T-helper 2 cell (primary cell): Measurements from ENCODE around the gene HMGN1.

Source experiments
- DNase-seq, 5 experiments: peaks; one replicate each; pipeline versions ENCODE4 v3.0.0 to v3.0.0-alpha.2; 2012 to 2022

HMGN1 gene

DNA sequence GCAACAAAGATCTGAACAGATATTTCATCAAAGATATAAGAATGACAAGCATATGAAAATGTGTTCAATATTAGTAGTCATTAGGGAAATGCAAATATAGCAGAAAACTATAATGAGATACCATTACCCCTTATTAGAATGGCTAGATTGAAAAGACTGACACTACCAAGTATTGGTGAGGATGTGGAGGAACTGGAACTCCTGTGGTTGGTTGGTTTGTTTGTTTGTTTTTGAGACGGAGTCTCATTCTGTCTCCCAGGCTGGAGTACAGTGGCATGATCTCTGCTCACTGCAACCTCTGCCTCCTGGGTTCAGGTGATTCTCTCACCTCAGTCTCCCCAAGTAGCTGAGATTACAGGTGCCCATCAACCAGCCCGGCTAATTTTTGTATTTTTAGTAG, 18.9 kb upstream of the HMGN1 start:
- no peak for DNase-seq

DNA sequence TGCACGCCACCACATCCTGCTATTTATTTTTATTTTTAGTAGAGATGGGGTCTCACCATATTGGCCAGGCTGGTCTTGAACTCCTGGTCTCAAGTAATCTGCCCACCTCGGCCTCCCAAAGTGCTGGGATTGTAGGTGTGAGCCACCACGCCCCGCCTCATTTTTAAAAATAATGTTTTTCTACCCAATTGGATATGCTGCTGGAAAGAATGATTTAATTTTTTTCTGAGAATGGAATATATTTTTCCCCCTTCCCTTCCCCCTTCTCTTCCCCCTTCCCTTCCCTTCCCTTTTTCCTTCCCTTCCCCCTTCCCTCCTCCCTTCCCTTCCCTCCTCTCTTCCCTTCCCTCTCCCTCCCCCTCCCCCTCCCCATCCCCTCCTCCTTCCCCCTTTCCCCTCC, 17.7 kb upstream of the HMGN1 start:
- no peak for DNase-seq

DNA sequence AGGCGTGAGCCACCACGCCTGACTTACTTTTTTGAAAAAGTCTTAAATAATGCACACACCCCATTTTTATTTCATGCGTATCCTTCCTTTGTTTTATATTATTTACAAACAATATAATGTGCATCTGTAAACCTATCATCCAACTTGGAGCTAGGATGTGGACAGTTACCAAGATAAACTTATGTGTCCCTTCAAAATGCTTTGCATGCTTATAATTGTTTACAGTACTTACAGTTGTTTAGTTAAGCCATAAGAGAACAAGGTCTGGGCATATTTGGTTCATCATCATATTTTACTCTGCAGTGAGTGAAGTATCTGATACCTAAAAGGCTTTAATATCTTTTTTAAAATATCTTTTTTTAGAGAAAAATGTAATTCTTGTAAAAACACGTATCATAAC, 16.1 kb upstream of the HMGN1 start:
- no peak for DNase-seq

DNA sequence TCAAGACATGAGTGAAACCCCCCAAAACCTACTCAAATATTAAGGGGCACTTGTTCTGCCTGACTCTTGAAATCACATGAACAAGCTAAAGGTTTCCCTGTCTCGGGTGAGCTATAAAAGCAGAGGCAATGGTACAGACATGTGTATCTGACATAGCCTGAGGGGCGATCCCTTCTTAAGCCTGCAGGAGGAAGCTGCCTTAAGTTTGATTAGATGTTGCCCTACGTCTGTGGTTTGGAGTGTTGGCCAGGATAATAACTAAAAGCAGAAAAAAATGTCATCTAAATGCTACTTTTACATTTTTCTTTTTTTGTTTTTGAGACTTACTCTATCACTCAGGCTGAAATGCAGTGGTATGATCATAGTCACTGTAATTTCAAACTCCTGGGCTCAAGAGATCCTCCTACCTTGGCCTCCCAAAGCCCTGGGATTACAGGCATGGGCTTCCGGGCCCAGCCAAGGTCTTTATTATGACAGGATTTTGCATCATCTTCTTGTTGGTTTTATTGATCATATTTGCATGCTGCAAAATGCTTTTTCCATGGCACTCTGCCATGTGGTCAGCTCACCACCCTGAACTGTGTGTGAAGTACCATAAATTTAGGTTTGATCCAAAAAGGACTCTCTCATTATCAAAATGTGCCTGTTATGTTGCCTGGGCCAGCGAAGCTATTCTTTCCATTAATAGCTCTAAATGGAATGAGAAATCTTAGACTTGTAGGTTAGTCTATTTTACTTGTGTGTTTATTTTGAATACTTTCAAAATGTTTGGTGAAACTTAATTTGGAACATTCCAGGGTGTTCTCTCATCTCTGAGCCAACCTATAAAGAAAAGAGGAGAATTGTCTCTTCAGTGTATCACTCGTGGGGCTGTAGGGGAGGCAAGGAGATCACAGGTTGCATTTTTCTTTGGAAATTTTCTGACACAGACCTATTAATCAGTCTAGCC, 15.0 kb upstream of the HMGN1 start:
- no peak for DNase-seq

DNA sequence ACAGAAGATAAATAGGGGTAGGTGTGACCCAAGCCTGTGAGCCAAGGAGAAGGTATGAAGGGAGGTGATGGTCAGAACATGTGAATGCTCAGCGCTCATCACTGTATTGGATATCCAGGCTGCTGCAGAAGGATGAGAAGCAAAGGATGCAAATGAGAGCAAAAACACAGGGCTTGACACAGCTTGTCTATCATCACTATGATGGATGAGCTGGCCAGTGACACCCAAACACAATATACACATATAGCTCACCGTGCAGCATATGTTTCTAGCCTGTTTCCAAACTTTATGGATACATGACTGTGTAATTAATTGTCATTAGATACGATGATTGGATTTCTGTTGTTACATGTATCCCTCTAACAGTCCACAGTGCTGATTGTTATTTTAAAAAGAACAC, 13.8 kb upstream of the HMGN1 start:
- DNase-seq = no peak

DNA sequence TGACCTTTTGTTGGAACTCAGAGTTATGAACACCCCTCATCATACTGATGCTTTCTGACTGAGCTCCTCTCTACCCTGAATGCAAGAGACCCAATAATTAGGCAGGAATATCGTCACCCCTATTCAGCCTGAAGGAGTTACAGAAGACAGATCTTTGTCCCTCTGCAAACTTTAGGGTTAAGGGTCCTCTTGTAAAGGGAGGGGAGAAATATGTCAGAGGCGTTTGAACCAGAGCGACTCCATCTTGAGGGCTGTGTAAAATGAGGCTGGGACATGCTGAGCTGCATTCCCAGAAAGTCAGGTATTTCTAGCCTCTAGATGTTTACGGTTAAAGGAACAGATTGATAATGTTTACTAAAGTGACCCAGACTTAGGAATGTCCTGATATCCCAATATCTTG, 10.5 kb upstream of the HMGN1 start:
- DNase-seq = no peak

DNA sequence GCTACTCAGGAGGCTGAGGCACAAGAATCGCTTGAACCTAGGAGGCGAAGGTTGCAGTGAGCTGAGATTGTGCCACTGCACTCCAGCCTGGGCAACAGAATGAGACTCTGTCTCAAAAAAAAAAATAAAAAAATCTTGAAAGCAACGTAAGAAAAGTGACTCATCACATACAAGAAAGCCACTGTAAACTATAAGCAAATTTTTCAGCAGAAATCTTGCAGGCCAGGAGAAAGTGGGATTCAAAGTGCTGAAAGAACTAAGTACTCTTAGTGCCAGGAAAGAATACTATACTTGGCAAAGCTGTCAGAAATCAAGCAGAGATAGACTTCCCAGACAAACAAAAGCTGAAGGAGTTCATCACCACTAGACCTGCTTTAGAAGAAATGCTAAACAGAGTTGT, 4.4 kb upstream of the HMGN1 start:
- no peak for DNase-seq

DNA sequence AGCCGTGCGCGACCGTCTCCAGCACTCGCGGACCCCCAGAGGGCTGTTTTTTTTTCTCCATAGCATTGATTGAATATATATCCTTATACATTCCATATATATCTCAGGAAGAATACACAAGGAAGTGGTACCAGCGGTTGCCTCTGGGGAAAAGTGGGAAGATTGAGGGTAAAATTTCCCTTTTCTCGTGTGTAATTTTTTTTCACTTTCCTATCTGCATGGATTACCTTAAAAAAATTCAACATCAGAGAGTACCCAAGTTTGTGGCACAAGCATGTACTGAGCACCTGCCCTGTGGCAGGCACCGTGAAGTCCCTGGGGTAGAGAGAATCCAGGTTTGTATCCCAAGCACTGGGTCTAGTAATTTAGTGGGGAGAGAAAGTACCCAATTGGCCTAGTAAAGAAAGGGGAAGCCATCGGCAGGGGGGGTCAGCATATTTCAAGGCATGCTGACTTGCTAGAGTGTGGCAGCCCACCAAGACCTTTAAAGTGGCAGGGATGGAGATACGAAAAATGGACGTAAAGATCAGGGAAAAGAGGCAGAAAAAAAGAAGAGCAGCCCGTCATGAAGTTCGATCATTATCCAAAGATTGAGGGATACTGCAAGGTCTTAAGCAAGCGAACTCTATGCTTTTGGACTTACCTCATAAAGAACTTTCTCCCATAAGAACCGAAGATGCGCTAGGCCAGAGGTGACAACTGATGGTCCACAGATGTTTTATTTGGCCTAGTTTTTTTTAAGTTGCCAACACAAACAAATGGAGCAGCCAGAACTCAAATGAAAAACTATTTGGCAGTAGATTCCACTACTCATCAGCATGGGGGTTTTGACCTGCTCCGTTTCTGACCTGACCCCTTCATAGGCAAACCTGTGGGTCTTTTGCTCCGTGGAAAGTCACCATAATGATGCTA, 1.5 kb upstream of the HMGN1 start:
- no peak for DNase-seq

DNA sequence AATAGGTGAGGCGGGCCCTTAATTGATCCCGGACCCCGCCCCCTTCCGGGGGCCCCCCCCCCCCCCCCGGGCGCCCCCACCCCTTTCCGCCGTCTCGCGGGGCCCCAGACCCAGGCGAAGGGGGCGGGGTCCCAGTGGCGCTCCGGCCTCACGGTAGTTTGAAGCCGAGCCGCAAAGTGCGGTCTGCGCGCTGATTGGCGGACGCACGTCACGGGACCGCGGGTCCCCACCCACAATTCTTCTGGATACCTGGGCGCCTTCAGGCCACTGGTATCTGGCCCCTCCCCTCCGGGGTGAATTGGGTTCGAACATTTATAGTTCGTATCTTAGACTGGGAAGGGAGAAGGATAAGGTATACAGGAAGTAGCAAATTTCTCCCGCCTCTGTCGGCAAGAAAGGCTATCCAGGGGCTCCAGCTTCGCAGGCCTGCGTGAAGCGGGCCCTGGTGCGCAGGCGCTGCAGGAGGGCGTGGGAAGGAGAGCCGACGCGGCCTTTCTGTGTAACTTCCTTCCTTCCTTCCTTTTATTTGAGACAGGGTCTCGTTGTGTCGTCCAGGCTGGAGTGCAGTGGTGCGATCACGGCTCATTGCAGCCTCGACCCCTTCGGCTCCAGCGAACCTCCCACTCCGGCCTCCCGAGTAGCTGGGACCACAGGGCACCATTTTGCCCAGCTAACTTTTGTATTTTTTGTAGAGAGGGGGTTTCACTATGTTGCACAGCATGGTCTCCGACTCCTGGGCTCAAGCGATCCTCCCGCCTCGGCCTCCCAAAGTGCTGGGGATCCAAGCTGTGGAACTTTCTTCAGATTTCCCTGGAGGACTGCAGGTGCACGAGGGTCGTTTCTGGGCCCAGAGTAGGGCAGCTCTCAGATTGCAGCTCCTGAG, 564 bp upstream of the HMGN1 start:
- peak; percentile 92 to 98 (median 95) for DNase-seq

DNA sequence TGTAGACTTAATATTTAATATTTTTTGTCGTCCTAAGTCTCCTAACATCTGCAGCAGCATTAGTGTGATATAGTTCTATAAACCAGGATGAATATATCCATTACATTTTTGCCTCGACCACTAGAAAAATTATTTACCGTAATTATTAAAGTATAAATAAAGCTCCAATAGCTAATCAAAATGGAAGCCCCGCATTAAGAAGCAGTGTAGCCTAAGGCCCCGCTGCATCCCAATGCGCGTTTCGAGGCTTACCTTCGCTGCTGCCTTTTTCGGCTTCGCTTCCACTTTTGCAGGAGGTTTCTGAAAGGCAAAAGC, 891 bp downstream of the HMGN1 start:
- DNase-seq = no peak

DNA sequence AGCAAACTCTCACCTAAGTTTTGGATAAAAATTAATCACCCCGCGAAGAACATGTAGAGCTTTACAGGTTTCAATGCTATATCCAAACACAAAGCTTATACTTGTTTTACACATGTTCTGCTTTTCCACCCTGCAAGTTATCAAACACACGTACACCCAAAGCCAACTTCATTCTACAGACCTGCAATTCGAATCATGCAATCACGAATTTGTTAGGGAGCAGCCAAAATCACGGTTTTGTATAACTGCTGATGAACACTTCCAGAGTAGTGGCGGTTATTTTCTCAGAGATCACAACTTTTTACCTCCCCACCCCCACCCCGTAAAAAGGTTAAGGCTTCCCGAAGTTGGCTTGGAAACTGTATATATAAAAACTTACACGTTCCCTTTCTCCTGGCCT, 1.4 kb downstream of the HMGN1 start:
- DNase-seq = peak in 1 of 5 experiments; percentile 13

DNA sequence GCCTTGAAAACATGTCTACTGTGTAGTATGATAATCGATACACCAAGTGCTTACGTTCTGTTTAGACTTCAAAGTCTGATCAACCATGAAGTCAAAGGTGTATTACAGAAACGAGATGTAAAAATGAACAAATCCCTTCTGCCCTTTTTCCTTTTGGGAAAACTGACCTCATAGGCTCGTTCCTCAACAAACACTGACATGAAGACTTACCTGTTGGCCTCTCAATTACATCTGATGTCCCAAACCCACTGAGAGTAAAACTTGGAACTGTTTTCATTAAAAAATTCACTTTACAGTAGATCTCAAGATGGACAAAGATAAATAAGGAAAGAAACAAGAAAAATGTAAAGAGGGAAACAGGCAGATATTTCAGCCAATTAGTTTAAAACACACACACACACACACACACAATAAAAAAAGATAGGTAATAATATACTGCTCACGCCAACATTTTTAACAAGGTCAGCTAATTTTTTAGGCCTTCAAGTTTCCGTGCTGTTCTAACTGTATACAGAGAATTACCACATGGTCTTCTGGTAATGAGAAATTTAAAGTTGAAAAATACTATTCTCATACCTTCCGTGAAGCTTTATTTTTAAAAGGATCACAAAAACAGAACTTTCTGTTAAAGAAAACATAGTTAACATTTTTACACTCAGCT, 2.1 kb downstream of the HMGN1 start:
- no peak for DNase-seq

DNA sequence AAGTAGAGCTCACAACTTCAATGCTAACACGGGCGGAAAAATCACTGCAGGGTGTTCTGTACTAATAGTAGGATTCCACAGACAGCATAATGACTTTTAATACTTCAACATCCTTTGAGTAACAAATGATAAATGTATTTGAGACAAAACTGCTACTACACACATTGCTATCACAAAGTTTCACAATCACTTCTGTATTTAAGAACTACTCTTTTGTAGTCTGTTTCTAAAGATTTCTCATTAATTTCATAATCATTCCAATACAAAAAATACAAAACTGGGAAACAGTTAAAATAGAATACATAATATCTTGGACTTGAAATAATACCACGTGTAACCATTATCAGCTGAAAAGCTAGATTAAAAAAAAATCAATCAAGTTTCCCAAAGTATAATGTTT, 2.7 kb downstream of the HMGN1 start:
- DNase-seq = no peak

DNA sequence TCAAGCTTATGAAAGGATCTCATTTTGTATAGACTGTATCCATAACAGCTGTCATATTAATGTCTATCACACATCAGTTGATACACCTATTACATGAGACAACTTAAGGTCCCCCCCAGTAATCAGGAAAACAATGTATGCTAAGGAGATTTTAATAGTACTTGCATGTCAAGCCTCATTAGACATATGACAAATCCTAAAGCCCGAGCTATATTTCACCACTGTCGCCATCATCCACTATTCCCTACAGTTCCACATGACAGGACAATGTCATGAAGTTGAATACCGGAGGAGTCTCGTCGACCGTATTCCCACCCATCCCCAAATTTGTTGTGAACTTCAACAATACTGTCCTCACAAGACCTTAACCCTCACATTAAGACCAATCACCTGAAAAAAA, 3.4 kb downstream of the HMGN1 start:
- DNase-seq = no peak

DNA sequence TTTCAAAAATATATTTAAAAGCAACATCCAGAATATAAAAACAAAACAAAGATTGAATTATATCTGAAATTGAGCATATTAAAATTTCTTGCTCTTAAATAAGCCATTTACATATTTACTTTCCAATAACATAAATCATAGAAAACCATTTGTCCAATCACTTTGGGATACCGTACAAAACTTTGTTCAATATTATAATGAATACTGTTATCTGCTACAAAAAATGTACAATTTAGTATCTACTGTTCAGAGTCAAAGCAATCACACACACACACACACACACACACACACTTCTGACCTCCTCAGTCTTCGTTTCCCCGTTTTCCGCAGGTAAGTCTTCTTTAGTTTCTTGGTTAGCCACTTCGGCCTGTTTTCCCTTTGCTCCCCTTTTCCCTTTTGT, 4.0 kb downstream of the HMGN1 start:
- DNase-seq = no peak

DNA sequence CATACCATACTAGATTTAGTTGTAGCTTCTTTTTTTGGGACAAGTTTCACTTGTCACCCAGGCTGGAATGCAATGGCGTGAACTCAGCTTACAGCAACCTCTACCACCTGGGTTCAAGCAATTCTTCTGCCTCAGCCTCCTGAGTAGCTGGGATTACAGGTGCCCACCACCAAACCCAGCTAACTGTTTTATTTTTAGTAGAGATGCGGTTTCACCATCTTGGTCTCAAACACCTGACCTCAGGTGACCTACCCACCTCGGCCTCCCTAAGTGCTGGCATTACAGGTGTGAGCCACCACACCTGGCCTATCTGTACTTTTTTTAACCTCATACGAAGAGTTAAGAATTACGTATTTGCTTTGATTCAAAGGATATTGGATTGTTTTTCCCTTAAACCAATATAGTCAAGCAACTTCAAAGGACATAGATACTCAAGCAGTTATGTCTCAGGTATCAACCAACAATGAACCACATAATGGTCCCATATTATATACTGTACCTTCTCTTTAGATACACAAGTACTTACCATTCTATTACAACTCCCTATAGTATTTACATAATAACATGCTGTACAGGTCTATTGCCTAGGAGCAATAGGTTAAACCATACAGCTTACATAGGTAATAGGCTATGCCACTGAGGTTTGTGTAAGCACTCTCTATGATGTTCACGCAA, 7.5 kb downstream of the HMGN1 start:
- no peak for DNase-seq

DNA sequence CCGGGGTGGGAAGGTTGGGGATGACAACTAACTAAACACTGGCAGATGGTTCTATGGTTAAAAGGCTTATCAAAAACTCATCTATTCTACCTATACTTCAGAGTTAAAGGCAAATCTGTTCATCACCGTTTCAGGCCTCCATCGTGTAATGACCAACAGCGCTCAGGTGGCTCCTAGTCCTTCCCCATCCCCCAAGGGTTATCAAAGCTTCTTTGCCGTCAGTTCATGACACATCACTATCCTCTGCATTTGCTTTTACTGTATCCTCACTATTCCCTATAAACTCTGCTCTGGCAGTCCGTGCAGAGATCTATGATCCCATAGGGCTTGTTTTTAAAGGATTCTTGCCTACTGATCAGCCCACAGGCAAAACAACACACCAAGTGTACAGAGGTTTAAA, 8.2 kb downstream of the HMGN1 start:
- no peak for DNase-seq

DNA sequence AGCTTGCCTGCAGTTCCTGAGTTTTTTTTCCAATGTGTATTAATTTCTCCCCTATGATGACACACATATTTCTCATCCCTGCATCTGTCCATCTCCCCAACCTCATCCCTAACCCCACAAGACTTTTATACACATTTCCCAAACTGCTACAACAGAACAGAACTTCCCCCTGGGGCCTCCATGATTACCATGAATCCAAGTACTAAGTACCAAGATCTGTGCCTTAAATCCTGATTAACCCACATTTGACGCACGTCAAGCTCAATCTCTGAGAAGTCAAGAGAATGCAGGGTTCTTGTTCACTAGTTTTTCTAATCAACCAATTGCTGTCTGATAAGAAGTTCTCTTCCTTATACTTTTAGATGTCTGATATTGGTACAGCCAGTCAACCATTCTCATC, 9.7 kb downstream of the HMGN1 start:
- DNase-seq = no peak

DNA sequence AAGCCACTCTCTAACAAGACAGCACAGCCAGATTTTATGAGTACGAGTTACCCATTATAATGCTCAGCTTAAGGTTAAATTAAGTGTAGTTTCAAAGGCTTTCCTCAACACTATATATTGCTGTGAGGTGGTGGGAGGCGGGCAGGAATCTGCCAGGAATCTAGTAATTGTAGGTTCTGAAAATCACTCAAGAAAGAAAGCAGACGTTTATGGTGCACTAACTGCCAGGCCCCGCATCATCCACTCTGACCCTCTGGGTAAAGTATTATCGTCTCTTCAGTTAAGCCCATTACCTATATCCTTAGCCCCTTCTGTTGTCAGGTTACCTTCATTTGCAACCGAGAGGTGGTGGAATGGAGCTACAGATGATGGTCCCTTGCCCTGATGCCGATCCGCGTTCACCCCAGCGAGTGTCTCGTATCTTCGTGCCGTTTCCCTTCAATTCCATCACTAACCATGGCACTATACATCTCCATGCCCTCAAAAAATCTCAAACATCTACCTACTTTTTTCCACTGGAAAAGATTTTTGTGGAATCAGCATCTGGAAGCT, 12.4 kb downstream of the HMGN1 start:
- DNase-seq = no peak

DNA sequence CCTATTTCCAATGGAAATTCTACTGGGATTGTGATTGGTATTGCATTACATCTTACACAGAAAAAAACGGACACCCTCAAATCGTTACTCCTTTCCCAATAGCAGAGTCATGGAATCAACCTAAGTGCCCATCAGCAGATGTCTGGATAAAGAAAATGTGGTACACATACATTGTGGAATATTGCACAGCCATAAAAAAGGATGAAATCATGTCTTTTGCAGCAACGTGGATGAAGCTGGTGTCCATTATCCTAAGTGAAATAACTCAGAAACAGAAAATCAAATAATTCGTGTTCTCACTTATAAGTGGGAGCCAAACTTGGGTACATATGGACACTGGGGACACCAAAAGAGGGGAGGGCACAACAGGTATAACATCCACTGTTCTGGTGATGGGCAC, 14.3 kb downstream of the HMGN1 start:
- no peak for DNase-seq

DNA sequence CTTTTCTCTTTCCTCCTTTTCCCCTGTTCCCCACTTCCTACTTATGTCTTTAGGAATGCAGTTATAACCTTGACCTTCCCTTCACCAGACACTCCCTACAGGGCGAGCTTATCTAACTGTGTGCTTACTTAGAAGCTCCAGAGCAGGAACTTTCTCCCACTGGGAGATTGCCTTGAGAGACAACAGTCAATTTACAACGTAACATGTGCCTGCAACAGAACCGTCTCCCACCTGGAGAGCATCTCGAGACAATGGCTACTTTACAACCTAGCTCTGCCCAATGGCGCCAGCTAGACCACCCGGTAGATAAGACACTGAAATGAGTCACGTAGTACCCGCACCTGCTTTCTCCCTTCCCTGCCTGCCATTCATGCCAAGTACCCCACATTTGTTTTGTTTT, 16.7 kb downstream of the HMGN1 start:
- no peak for DNase-seq

DNA sequence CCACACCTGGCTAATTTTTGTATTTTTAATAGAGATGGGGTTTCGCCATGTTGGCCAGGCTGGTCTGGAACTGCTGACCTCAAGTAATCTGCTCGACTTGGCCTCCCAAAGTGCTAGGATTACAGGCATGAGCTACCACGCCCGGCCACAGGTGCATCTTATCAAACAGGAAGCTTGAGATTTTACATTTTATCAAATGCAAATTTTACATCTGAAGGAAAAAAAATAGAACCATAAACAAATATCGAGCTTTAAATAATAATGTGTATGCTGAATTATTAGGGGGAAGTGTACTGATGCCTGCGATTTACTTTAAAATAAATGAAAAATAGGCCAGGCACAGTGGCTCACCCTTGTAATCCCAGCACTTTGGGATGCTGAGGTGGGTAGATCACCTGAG, 18.9 kb downstream of the HMGN1 start:
- no peak for DNase-seq
